GM18907 (cell line): ENCODE measurements around the gene GSTA4.
A peak's percentile ranks its signal among the peaks of the same experiment; 100 is the strongest.

Source experiments
- ATAC-seq: cut with Tn5 transposase; IDR thresholded peaks from one replicate; pipeline ENCODE4 v1.9.1; 2021; ENCODE audit warnings: mild to moderate bottlenecking, moderate library complexity; ENCODE audit not compliant: unreplicated experiment

GSTA4 gene

GRCh38 chr6:52995089-52995912 is at the start of gene GSTA4:
TSS of gene GSTA4 (minus strand) at chr6:52995284. CDS start at chr6:52994243, 1,041 bp downstream.
- peak; percentile 99 for ATAC-seq

- ATAC-seq = no peak
Measured at GRCh38 chr6:53044572-53044971, 49.5 kb upstream of the GSTA4 start.

GRCh38 chr6:53044071-53044470 is 49.0 kb upstream of the GSTA4 start:
- ATAC-seq = no peak

- ATAC-seq = no peak
Measured at GRCh38 chr6:53043581-53043980, 48.5 kb upstream of the GSTA4 start.

GRCh38 chr6:53042112-53042511 is 47.0 kb upstream of the GSTA4 start:
- ATAC-seq = no peak

- ATAC-seq = no peak
Measured at GRCh38 chr6:53041356-53041755, 46.3 kb upstream of the GSTA4 start.

- ATAC-seq = no peak
Measured at GRCh38 chr6:53038596-53038995, 43.5 kb upstream of the GSTA4 start.

- no peak for ATAC-seq
Measured at GRCh38 chr6:53038141-53038540, 43.1 kb upstream of the GSTA4 start.

GRCh38 chr6:53035549-53036213 is 40.6 kb upstream of the GSTA4 start:
- no peak for ATAC-seq

GRCh38 chr6:53033764-53034163 is 38.7 kb upstream of the GSTA4 start:
- no peak for ATAC-seq

GRCh38 chr6:53032849-53033248 is 37.8 kb upstream of the GSTA4 start:
- ATAC-seq = no peak

GRCh38 chr6:53031281-53031680 is 36.2 kb upstream of the GSTA4 start:
- ATAC-seq = no peak

- no peak for ATAC-seq
Measured at GRCh38 chr6:53029761-53030160, 34.7 kb upstream of the GSTA4 start.

GRCh38 chr6:53029257-53029656 is 34.2 kb upstream of the GSTA4 start:
- no peak for ATAC-seq

- ATAC-seq = no peak
Measured at GRCh38 chr6:53028467-53028866, 33.4 kb upstream of the GSTA4 start.

GRCh38 chr6:53027131-53027718 is 32.1 kb upstream of the GSTA4 start:
- ATAC-seq = no peak

GRCh38 chr6:53026526-53026925 is 31.4 kb upstream of the GSTA4 start:
- ATAC-seq = no peak

- no peak for ATAC-seq
Measured at GRCh38 chr6:53023323-53023722, 28.2 kb upstream of the GSTA4 start.

- no peak for ATAC-seq
Measured at GRCh38 chr6:53020005-53020744, 25.1 kb upstream of the GSTA4 start.

- ATAC-seq = no peak
Measured at GRCh38 chr6:53018446-53018845, 23.4 kb upstream of the GSTA4 start.

GRCh38 chr6:53015486-53015885 is 20.4 kb upstream of the GSTA4 start:
- ATAC-seq = no peak
